Suprapubic skin (tissue), 3 donors: ENCODE measurements around the gene NT5DC4.

ENCODE experiments used
- CTCF ChIP-seq, 2 donors: fragments of 200-600 bp in 1 of 2; fragments of 450-650 bp in 1 of 2; sonication (generic) in 1 of 2; IDR thresholded peaks; one replicate each; pipeline ENCODE4 v1.5.1; 2016 to 2019; ENCODE audit warnings: antibody characterized with exemption in 2 of 2, mild to moderate bottlenecking in 1 of 2, moderate library complexity in 1 of 2
- EP300 ChIP-seq: sonication (generic); formaldehyde crosslinking; IDR thresholded peaks from one replicate; pipeline ENCODE4 v1.6.1; 2017; ENCODE audit warnings: antibody characterized with exemption
- POLR2A ChIP-seq, 2 donors: fragments of 450-650 bp; IDR thresholded peaks; one replicate each; pipeline ENCODE4 v1.6.1; 2017; ENCODE audit warnings: antibody characterized with exemption in 2 of 2, mild to moderate bottlenecking in 2 of 2, moderate library complexity in 2 of 2

GRCh38 chr2:112784199-112785189 is 63.7 kb downstream of the NT5DC4 start, which contains the start of gene IL1A:
- no peak for TF ChIP-seq CTCF (IDR thresholded peaks at IDR 0.05)
- no peak for TF ChIP-seq EP300
- TF ChIP-seq POLR2A (IDR thresholded peaks at IDR 0.05): no peak
